ENCODE results near the gene GADD45G. TPM values are rescaled to one million over a fixed set of nuclear protein-coding genes. Genes with fewer than 3 reads are reported as not detected.

Gene GADD45G
- total RNA-seq, 2 experiments from 2014 or later, result not detected

DNA sequence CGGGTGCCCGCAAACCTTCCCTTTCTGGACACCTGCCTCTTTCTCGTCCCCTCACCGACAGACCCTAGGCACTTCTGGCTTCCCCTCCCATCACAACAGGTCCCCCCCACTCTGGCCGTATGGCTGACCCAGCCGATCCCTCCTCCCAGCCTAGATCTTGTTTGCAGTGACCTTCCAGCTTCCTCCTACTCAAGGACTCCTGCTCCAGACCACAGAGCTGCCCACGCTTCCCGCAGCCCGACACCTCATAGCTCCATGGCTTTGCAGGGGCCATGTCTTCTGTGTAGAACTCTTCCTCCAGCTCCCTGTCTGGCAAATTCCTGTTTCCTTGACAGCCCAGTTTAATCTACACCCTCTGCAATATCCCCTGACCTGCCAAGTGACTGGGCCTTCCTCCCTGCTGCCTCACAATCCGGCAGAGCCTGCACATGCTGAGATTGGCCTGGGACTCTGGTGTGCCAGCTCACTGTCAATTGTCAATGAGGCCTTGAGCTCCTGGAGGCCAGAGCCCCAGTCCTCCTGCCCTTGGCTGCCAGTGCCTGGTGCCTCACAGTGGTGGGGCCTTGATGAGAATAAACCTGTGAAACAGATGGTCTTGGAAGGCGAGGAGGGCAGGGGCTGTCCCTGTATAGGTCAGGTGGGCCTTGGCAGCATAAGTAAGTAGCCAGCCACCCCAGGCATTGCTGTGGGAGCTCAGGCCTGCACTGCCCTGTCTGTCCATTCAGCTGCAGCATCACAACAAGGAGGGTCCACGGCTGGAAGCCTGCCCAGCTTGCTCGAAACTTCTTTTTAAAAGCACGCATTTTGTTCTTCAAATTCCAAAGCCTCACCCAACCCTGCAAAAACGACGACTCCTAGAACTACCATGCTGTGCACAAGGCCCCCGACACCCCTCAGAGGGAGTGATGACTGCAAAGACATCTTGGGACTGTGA is 50.5 kb downstream of the GADD45G start:
- H3K4me3 ChIP-seq (ENCODE audit: low read depth, low read length, poor library complexity, severe bottlenecking), result no peak overlapping the region
- H3K9me3 ChIP-seq (ENCODE audit: low read length), result no peaks in the 10 kb centered on the region
- H2AFZ ChIP-seq (ENCODE audit: low read length), result no peak overlapping the region
- intact Hi-C loops (cut with micrococcal nuclease; ENCODE audit: unreplicated experiment), result no loop called here
- no peaks in the 10 kb centered on the region for H3K4me1 ChIP-seq (ENCODE audit: insufficient read depth, low read length, poor library complexity, severe bottlenecking)
- H3K4me2 ChIP-seq (ENCODE audit: low read length), result no peak overlapping the region
- CTCF ChIA-PET (ENCODE audit: unreplicated experiment), result no interaction called here
- TF ChIP-seq, protein P1, sequence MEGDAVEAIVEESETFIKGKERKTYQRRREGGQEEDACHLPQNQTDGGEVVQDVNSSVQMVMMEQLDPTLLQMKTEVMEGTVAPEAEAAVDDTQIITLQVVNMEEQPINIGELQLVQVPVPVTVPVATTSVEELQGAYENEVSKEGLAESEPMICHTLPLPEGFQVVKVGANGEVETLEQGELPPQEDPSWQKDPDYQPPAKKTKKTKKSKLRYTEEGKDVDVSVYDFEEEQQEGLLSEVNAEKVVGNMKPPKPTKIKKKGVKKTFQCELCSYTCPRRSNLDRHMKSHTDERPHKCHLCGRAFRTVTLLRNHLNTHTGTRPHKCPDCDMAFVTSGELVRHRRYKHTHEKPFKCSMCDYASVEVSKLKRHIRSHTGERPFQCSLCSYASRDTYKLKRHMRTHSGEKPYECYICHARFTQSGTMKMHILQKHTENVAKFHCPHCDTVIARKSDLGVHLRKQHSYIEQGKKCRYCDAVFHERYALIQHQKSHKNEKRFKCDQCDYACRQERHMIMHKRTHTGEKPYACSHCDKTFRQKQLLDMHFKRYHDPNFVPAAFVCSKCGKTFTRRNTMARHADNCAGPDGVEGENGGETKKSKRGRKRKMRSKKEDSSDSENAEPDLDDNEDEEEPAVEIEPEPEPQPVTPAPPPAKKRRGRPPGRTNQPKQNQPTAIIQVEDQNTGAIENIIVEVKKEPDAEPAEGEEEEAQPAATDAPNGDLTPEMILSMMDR (conservative IDR thresholded peaks at IDR 0.05; ENCODE audit: low read length), result no peak
- no peak for TF ChIP-seq EZH2phosphoT487 (IDR thresholded peaks at IDR 0.05; ENCODE audit: borderline replicate concordance, low read depth, low read length)
- no peaks in the 10 kb centered on the region for H4K20me1 ChIP-seq (ENCODE audit: insufficient read depth, low read length)
- no peaks in the 10 kb centered on the region for H3K9me2 ChIP-seq (ENCODE audit: insufficient read depth, low read length)
- no peaks in the 10 kb centered on the region for H3K36me3 ChIP-seq (ENCODE audit: insufficient read depth, low read length)
- no peak for DNase-seq (ENCODE audit: low spot score)
- H3K79me2 ChIP-seq (ENCODE audit: insufficient read depth, low read depth, low read length), result no peaks in the 10 kb centered on the region
- no TSS peak for BruUV-seq (replicated peaks)
- POLR2A ChIA-PET, result no interaction called here
- H3K27ac ChIP-seq (ENCODE audit: low read depth, low read length, poor library complexity, severe bottlenecking), result no peak overlapping the region

Other genes starting within 250 kb of the GADD45G start
- 28.5 and 33.7 TPM in 2 replicates for gene SEMA4D, start 106.9 kb upstream of the GADD45G start, total RNA-seq (2014; rRNA removed; shearing (Covaris generic))
- 52.8 and 60.5 TPM in 2 replicates for gene SEMA4D, start 106.9 kb upstream of the GADD45G start, total RNA-seq (2022)

Measured in OCI-LY7 (cell line).